NCI-H2029 treated with DMSO at 0.1 percent for 48 hours (cell line): ENCODE results near the gene GTSE1.
A peak's percentile ranks its signal among the peaks of the same experiment; 100 is the strongest.
"Not testable (repeated sequence)": the region's sequence is repeated elsewhere in the genome, so short reads cannot be mapped to it uniquely, and the experiment has no call there.

Source experiments
- DNase-seq: peaks from one replicate; lab custom pipeline; 2025; lab: John Stamatoyannopoulos, UW

GTSE1 gene

GRCh38 chr22:46296257-46297150, at the start of gene GTSE1:
GTSE1 (plus strand) TSS chr22:46296870; CDS start chr22:46297401, 531 bp downstream.
- peak; percentile 83 for DNase-seq

GRCh38 chr22:46247443-46247975, 49.2 kb upstream of the GTSE1 start:
- no peak for DNase-seq

DNA sequence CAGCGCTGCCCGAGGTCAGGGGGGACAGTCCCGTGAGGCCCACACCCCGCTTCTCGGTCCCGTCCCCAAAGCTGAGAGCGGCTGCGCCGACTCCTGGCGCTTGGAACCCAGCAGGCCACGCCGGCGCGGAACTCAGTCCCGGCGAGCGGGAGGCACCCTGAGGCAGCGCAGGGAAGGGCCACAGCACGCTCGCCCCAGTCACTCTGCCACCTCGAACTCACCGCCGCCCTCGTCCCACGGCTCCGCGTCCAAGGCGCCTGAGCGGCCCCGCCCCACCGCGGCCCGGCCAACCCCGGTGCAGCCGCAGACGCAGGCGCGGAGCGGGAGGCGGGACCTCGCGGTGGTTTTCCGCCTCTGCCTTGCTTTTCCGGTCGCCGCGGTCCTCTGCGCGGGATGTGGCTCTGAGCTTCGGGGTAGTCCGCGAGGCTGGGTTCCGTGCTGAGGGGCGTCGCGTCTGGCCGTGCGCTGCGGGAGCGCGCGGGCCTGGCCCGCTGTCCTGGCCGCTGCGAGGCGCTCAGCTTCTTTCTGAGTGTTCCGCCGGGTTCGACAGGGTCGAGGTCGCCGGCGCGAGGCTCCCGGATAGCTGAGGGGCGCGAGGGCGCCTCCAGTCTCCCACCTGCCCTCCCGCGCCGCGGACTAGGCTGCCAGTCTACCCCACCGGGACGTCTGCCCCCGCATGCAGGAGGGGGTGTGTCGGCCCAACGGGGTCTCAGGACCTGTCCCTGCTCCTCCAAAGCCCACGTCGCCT, 46.5 kb upstream of the GTSE1 start, which contains the start of gene CDPF1:
Gene CDPF1, minus strand, starts transcription at position 259 of the 748 bp plus-strand sequence. CDS start 2,009 bp downstream, outside the sequence.
- DNase-seq = no peak

DNA sequence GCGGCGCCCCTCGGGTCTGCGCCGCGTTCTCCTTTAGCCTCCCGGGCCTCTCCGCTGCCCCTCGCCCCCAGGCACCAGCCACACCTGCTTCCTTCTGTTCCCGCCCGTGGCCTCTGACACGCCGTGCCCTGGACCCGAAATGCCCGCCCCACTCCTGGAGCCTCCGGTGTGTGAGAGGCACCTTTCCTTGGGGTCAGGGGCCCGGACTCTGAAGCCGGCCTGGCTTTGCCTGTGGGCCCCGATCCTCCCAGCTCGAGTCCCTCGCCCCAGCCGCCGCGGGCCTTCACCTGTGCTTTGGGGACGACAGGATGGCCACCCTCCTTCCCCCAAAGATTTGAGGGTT, 45.9 kb upstream of the GTSE1 start:
- DNase-seq = no peak

GRCh38 chr22:46251266-46251665, 45.4 kb upstream of the GTSE1 start:
- DNase-seq = no peak

DNA sequence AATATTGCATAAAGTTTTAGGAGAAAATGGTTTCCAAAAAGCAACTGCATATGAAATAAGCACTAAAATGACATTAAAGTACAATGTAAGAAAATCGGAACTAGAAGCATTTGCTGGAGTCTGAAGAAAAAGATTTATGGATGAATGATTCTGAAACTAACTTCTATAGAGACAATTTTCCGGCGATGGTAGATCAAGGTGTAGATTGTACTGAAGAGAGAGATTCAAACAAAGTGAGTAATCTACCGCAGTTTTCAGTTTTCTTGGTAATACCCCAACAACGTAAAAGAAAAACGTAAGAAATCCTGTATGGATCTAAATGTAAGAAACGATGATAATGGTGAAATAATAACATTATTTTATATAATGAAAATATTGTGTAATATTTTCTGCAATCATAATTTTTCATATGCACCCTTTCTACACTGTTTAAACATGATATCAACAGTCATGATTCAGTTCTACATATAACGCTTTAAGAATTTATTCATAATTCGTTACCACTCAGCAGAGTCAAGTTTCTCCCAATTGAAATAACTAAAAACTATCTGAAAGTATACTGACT, 44.8 kb upstream of the GTSE1 start:
- no peak for DNase-seq

- no peak for DNase-seq
Observed at GRCh38 chr22:46256358-46256958, 40.2 kb upstream of the GTSE1 start.

GRCh38 chr22:46259374-46259773, 37.3 kb upstream of the GTSE1 start:
- no peak for DNase-seq

GRCh38 chr22:46260038-46260437, 36.6 kb upstream of the GTSE1 start:
- DNase-seq = no peak

DNA sequence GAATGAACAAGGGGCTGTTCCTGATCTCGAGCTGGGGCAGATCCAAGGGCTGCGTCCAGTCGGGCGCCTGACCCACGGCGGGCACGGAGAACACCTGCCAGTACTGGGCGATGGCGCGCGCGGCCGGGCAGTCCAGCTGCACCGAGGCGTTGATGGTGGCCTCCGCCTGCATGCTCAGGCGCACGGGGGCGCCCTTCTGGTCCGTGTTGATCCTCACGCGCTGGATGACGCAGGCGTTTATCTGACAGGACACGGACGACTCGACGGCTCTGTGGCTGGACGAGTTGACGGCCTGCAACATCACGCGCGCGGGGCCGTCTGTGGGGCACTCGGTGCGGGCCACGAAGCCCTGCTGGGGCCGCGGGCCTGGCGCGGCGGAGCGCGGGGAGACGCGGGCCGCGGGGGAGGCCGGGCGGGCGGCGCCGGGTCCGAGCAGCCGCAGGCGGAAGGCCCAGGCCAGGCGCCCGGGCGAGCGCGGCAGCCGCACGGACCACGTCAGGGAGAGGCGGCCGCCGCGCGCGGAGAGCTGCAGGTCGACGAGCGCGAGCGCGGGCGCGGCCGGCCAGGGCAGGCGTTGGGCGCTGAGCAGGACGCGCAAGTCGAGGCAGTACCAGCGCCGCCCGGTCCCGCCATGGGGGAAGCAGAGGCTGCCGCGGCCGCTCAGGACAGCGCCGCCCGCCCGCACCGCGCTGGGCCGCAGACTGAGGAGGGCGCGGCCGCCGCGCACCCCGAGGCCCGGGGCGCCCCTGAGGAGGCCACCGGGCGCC, 34.0 kb upstream of the GTSE1 start:
- no peak for DNase-seq

- DNase-seq = no peak
Observed at GRCh38 chr22:46263216-46263590, 33.5 kb upstream of the GTSE1 start, which contains the start of gene PKDREJ. PKDREJ (minus strand) TSS chr22:46263343; CDS start chr22:46263322, 21 bp downstream.

GRCh38 chr22:46264520-46264919, 32.1 kb upstream of the GTSE1 start:
- not testable (repeated sequence) for DNase-seq

DNA sequence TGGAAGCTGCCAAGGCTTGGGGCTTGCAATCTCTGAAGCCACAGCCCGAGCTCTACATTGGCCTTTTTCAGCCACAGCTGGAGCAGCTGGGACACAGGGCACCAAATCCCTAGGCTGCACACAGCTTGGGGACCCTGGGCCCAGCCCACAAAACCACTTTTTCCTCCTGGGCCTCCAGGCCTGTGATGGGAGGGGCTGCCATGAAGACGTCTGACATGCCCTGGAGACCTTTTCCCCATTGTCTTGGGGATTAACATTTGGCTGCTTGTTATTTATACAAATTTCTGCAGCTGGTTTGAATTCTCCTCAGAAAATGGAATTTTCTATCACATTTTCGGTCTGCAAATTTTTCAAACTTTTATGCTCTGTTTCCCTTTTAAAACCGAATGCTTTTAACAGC, 31.0 kb upstream of the GTSE1 start:
- DNase-seq = not testable (repeated sequence)

- no peak for DNase-seq
Observed at GRCh38 chr22:46267431-46268279, 29.0 kb upstream of the GTSE1 start, which contains the start of gene TTC38. TTC38 (plus strand) TSS chr22:46268008; CDS start chr22:46268040, 32 bp downstream.

GRCh38 chr22:46269564-46269963, 27.1 kb upstream of the GTSE1 start:
- DNase-seq = no peak

- no peak for DNase-seq
Observed at GRCh38 chr22:46272196-46272595, 24.5 kb upstream of the GTSE1 start.

GRCh38 chr22:46272762-46273431, 23.8 kb upstream of the GTSE1 start:
- no peak for DNase-seq

- DNase-seq = no peak
Observed at GRCh38 chr22:46273432-46274148, 23.1 kb upstream of the GTSE1 start.

DNA sequence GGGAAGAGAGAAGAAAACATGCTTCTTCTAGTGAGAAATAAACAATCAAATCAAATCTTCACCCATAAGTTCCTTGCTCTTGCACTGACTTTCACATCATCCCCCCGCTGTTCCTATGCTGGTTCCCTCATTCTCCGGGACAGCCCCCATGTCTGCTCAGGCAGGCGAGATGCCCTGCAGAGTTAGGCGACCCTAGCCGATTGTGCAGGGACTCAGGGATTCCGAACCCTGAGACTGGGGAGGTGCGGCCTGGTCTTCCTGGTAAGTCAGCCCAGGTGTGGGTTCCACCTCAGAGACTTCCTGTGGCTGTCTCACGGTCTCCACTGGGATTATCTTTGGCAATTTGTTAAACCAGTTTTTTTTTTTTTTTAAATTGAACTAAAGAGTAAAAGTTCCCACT, 22.3 kb upstream of the GTSE1 start:
- DNase-seq = no peak
